Measurements from ENCODE around the gene SLC26A1. TPM values are rescaled to one million over a fixed set of nuclear protein-coding genes. Genes with fewer than 3 reads are reported as not detected.

SLC26A1 gene
- polyA plus RNA-seq, 3 donors from 2014 or later = 0.52 to 0.77 TPM; not detected in 1

DNA sequence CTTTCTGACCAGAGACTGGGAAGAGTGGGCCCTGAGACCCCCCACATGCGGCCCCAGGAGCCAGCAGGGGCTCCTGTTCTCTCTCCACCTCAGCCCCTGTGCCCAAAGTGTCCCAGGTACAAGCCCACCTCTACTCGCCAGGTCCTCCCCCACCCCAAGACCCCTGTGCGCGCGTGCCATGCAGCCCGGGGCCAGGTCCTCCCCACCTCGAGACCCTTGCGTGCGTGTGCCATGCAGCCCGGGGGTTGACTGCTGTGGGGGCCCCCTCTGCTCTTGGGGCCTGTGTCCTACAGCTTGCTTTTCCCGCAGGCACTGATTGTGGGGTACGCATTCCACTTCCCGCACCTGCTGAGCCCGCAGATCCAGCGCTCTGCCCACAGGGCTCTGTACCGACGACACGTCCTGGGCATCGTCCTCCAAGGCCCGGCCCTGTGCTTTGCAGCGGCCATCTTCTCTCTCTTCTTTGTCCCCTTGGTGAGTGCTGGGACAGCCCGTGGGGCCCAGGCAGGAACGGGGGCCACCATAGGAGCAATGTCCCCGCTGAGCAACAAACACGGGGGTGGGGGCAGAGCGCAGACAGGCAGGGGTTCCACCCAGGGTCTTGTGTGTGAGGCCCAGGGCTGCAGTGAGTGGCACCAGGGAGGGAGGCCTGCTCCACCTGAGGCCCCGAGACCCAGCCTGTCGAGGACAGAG lies 40.2 kb downstream of the SLC26A1 start:
- Mint-ChIP-seq H3K27me3 (ENCODE audit: low read depth in 3 of 3) (peaks cover 2 to 7% (median 3%) of the 10 kb centered on the region in 3 donors), H3K4me1 (no peaks in the 10 kb centered on the region), H3K9me3 (no peaks in the 10 kb centered on the region), H3K27ac (no peak overlapping the region), H3K36me3 (peaks cover 0 to 10% (median 3%) of the 10 kb centered on the region in 3 donors), H3K4me3 (no peak overlapping the region)
- no peak for DNase-seq

DNA sequence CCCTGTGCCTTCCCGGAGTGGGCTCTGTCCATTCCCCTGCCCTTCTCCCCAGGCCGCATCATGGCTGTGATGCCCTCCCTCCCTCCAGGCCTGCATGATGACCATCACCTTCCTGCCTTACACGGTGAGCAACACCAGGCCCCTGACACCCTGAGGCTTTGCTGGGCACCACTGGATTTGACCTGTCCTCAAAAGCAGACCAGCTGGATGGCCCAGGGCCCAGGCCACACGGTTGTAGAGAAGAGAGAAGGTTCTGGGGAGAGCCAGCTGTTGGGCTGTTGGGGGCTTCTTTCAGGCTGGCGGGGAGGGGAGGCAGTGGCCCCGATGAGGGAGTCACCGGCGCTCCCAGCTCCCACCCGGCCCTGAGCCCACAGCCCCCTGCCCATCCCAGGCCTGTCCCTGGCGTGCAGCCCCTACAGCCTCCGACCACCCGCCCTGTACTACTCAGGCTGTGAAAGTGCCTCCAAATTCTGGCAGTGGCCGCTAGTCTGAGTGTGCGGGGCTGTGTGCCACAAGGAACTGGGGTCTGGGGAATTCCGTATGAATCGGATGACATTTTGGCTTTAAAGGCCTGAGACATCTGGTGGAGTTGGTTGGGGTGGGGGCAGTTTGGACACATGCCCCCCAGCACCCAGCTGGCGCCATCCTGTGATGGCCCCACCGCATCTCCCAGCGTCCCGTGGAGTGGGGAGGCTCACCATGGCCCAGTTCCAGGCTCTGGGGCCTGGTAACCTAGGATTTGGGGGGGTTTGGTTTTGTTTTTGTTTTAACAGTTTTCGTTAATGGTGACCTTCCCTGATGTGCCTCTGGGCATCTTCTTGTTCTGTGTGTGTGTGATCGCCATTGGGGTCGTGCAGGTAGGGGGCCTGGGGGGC lies 41.4 kb downstream of the SLC26A1 start:
- no peak overlapping the region for H3K27ac Mint-ChIP-seq

DNA sequence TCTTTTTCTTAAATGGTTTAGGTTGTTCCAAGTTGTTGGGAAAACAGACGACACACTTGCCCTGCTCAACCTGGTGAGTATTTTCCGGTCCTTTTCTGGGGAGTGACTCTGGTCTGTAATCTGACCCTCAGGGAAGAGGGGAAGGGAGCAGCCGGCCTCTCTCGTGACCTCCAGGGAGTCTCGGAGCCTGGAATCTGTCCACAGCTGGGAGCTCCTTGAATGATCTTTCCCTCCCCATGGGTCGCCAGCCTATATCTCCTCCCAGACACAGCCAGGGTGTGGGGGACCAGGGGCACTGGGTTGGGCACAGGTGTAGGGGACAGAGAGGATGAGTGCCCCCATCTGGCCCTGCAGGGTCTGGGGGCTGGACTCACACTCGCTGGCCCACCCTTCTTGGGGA lies 42.0 kb downstream of the SLC26A1 start:
- Mint-ChIP-seq H3K27ac (no peak overlapping the region), H3K36me3 (peaks cover 0 to 7% (median 3%) of the 10 kb centered on the region in 3 donors), H3K4me3 (no peak overlapping the region), H3K4me1 (no peaks in the 10 kb centered on the region), H3K9me3 (no peaks in the 10 kb centered on the region), H3K27me3 (ENCODE audit: low read depth in 3 of 3) (peaks cover 2 to 4% (median 3%) of the 10 kb centered on the region in 3 donors)
- no peak for DNase-seq

More for the DNA sequence above, 41.4 kb downstream of the SLC26A1 start:
- Mint-ChIP-seq H3K4me1 (no peaks in the 10 kb centered on the region), H3K9me3 (no peaks in the 10 kb centered on the region), H3K4me3 (no peak overlapping the region), H3K27me3 (ENCODE audit: low read depth in 3 of 3) (peaks cover 2 to 4% (median 3%) of the 10 kb centered on the region in 3 donors), H3K36me3 (peaks cover 0 to 10% (median 3%) of the 10 kb centered on the region in 3 donors)
- DNase-seq = no peak

DNA sequence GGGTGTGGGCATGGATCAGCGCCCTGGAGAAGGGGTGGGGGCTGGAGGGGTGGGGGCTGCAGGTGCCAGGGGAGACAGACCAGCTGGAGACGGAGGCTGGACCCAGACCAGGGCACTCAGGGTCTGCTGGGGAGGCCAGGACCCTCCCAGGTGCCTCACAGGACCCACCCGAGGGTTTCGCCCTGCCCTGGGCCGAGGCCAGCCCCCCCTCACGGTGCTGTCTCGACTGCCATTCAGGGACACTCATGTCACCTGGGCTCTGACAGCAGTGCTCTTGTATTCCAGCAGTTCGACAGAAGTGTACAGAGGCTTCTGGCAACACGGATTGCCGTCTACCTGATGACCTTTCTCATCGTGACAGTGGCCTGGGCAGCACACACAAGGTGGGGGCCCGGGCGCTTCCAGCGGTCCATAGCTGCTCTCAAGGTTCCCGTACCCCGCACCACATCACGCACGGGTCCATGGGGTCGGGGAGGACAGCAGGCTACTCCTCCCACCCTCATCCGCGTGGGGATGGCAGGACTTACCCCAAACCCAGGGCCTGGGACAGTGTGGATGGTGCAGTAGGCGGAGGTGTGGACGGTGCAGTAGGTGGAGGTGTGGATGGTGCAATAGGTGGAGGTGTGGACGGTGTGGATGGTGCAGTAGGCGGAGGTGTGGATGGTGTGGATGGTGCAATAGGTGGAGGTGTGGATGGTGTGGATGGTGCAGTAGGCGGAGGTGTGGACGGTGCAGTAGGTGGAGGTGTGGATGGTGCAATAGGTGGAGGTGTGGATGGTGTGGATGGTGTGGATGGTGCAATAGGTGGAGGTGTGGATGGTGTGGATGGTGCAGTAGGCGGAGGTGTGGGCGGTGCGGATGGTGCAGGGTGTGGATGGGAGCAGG lies 42.8 kb downstream of the SLC26A1 start:
- Mint-ChIP-seq H3K9me3 (no peaks in the 10 kb centered on the region), H3K27ac (peak overlapping the region in 1 of 6 donors; percentile 48), H3K4me3 (no peak overlapping the region), H3K36me3 (peaks cover 0 to 8% (median 3%) of the 10 kb centered on the region in 3 donors), H3K27me3 (ENCODE audit: low read depth in 3 of 3) (peaks cover 3 to 5% (median 4%) of the 10 kb centered on the region in 3 donors), H3K4me1 (peaks cover 0 to 3% of the 10 kb centered on the region in 2 donors)
- DNase-seq = no peak

DNA sequence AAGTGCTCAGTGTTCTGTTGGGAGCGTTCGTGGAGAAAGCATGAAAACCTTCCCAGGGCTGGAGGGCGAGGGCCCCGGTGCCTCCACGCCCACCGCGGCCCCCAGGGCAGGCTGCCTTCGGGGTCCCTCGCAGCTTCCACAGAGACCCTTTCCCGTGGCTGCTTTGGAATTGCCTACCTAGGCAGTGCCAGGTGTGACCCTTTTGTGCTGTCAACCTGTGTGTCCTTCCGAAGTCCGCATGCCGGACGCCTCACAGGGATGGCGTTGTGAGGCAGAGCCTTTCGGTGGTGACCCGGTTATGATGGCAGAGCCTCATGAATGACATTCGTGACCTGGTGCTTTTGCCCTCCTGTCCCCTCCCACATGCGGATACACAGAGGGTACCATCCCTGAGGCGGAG lies 43.5 kb downstream of the SLC26A1 start:
- peak overlapping the region in 1 of 6 donors; percentile 48 for H3K27ac Mint-ChIP-seq
- H3K4me3 Mint-ChIP-seq = no peak overlapping the region

DNA sequence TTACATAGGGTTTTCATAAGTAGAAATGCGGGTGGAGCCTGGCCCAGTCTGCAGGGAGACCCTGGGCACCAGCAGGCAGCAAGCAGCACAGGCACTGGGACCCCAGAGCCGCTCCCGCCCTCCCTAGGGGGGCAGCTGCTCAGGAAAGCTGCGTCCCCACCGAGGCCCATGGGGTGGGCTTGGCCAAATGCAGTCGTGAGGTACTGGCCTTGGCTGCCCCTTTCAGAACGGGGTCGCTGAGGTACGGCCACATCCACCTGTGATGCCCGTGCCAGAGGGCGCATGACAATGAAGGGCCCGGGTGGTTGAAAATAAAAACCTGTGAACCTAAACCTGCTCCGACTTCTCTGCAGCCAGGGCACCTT lies 44.3 kb downstream of the SLC26A1 start:
- no peak for DNase-seq
- H3K27ac Mint-ChIP-seq = peak overlapping the region in 1 of 6 donors; percentile 24

More for the DNA sequence above, 43.5 kb downstream of the SLC26A1 start:
- peaks cover 0 to 9% (median under 1%) of the 10 kb centered on the region in 3 donors for H3K36me3 Mint-ChIP-seq
- H3K27me3 Mint-ChIP-seq (ENCODE audit: low read depth in 3 of 3) = peaks cover 3 to 5% (median 4%) of the 10 kb centered on the region in 3 donors
- peaks cover 0 to 5% of the 10 kb centered on the region in 2 donors for H3K4me1 Mint-ChIP-seq
- DNase-seq = no peak
- no peaks in the 10 kb centered on the region for H3K9me3 Mint-ChIP-seq

DNA sequence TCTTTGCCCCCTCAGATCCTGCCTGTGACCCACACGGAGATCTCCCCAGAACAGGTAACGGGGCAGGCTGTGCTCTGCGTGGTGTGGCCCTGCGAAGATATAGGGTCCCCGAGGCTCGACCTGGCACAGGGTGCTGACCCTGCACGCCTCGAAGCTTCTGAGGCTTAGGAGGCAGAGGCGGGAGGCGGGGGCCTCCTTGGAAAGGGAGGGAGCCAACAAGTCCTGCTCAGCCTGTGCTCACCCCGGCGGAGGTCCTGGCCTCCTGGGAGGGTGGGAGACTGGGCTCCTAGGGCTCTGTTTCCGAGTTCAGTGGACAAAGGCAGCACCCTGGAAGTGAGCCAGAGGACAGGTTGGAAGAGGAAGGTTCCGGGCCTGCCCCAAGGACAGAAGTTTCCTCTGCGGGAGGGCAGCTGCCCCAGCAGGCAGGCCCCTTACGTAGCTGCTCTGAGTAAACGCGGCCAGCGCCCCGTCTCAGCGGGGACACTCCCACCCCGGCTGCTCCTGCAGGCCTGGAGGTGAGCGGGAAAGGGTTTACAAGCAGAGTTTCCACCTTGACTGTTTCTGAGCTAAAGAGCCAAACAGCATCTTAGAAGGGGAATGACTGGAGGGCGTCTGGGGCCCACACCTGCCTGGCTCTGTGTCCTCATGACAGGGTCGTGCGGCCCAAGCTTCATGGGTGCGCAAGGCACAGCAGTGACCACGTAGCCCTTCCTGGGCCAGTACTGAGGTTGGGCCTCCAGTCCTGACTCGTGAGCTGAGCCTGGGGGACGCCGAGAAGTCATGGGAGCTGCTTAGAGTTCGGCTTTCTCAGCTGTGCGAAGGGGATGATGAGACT lies 44.9 kb downstream of the SLC26A1 start:
- peaks cover 0 to 5% (median 0%) of the 10 kb centered on the region in 3 donors for H3K36me3 Mint-ChIP-seq
- no peak overlapping the region for H3K27ac Mint-ChIP-seq
- H3K4me3 Mint-ChIP-seq = no peak overlapping the region
- peaks cover 0 to 5% of the 10 kb centered on the region in 2 donors for H3K4me1 Mint-ChIP-seq
- H3K27me3 Mint-ChIP-seq (ENCODE audit: low read depth in 3 of 3) = peaks cover 3 to 5% (median 4%) of the 10 kb centered on the region in 3 donors
- H3K9me3 Mint-ChIP-seq = no peaks in the 10 kb centered on the region
- no peak for DNase-seq

More for the DNA sequence above, 44.3 kb downstream of the SLC26A1 start:
- H3K4me3 Mint-ChIP-seq = no peak overlapping the region
- H3K27me3 Mint-ChIP-seq (ENCODE audit: low read depth in 3 of 3) = peaks cover 3 to 5% (median 4%) of the 10 kb centered on the region in 3 donors
- H3K9me3 Mint-ChIP-seq = no peaks in the 10 kb centered on the region
- peaks cover 0 to 5% (median 0%) of the 10 kb centered on the region in 3 donors for H3K36me3 Mint-ChIP-seq
- peaks cover 0 to 5% of the 10 kb centered on the region in 2 donors for H3K4me1 Mint-ChIP-seq

DNA sequence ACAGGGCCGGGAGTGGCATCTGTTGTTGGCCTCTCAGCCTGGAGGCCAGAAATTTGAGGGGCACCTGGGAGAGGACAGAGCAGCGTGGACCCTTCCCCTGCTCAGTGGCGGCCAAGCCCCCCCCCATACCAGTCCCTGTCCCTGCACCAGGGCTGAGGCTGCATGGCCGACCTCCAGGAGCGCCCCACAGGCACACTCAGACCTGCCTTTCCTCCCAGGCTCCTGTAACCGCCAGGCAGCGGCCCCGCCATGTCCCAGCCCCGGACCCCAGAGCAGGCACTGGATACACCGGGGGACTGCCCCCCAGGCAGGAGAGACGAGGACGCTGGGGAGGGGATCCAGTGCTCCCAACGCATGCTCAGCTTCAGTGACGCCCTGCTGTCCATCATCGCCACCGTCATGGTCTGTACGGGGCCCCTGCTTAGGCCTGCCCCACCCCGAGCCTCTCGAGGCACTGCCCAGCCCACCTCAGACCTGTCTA lies 45.7 kb downstream of the SLC26A1 start:
- Mint-ChIP-seq H3K36me3 (peaks cover 0 to 5% (median 2%) of the 10 kb centered on the region in 3 donors), H3K27ac (no peak overlapping the region), H3K27me3 (ENCODE audit: low read depth in 3 of 3) (peaks cover 3 to 5% (median 3%) of the 10 kb centered on the region in 3 donors), H3K4me1 (peaks cover 0 to 5% of the 10 kb centered on the region in 2 donors), H3K9me3 (no peaks in the 10 kb centered on the region), H3K4me3 (no peak overlapping the region)
- DNase-seq = no peak

DNA sequence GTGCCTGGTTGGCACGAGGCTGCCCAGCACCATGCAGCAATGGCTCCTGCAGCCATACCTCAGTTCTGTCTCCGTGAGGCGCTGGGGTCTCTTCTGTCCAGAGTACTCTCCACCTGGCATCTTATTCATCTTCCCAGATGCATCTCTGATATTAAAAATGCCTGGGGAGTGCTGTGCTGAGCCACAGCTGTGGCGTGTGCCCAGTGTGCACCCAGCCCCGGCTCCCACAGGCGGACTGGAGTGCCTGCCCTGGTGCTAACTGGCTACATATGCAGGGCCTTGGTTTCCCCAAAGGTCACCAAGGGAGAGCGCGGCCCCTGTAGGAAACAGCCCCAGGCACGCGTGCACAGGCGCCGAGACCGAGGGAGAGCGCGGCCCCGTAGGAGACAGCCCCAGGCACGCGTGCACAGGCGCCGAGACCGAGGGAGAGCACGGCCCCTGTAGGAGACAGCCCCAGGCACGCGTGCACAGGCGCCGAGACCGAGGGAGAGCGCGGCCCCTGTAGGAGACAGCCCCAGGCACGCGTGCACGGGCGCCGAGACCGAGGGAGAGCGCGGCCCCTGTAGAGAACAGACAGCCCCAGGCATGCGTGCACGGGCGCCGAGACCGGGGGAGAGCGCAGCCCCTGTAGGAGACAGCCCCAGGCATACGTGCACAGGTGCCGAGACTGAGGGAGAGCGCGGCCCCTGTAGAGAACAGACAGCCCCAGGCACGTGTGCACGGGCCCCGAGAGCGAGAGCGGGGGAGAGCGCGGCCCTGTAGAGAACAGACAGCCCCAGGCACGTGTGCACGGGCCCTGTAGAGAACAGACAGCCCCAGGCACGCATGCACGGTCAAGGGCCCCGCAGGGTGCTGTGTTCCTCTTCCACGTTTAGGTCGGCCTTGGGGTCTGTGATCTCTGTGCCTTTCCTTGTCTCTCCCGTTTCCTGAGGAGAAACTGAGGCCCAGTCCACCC lies 46.4 kb downstream of the SLC26A1 start:
- no peak overlapping the region for H3K4me3 Mint-ChIP-seq
- peaks cover 0 to 5% of the 10 kb centered on the region in 2 donors for H3K4me1 Mint-ChIP-seq
- H3K36me3 Mint-ChIP-seq = peaks cover 0 to 5% (median 2%) of the 10 kb centered on the region in 3 donors
- H3K27ac Mint-ChIP-seq = no peak overlapping the region
- no peak for DNase-seq
- no peaks in the 10 kb centered on the region for H3K9me3 Mint-ChIP-seq
- peaks cover 0 to 5% (median 3%) of the 10 kb centered on the region in 3 donors for H3K27me3 Mint-ChIP-seq (ENCODE audit: low read depth in 3 of 3)

DNA sequence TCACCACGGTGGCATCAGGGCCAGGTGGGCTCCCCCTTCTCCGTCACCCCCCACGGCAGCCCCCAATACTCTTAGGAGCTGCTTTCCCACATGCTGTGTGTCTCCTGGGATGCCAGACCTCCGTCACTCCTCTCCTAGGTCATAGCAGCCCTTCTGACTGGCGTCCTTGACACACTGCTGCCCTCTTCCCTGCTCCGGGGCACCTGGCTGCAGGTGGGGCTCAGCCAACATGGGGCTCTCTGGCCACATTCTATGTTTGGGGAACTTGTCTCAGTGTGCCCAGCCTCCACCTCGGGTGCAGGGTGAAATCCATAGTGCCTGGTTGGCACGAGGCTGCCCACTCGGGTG lies 47.1 kb downstream of the SLC26A1 start:
- H3K4me3 Mint-ChIP-seq = no peak overlapping the region
- H3K36me3 Mint-ChIP-seq = peaks cover 0 to 5% (median 2%) of the 10 kb centered on the region in 3 donors
- H3K9me3 Mint-ChIP-seq = no peaks in the 10 kb centered on the region
- peaks cover 0 to 5% (median 3%) of the 10 kb centered on the region in 3 donors for H3K27me3 Mint-ChIP-seq (ENCODE audit: low read depth in 3 of 3)
- no peak overlapping the region for H3K27ac Mint-ChIP-seq
- peaks cover 0 to 5% of the 10 kb centered on the region in 2 donors for H3K4me1 Mint-ChIP-seq
- DNase-seq = no peak

DNA sequence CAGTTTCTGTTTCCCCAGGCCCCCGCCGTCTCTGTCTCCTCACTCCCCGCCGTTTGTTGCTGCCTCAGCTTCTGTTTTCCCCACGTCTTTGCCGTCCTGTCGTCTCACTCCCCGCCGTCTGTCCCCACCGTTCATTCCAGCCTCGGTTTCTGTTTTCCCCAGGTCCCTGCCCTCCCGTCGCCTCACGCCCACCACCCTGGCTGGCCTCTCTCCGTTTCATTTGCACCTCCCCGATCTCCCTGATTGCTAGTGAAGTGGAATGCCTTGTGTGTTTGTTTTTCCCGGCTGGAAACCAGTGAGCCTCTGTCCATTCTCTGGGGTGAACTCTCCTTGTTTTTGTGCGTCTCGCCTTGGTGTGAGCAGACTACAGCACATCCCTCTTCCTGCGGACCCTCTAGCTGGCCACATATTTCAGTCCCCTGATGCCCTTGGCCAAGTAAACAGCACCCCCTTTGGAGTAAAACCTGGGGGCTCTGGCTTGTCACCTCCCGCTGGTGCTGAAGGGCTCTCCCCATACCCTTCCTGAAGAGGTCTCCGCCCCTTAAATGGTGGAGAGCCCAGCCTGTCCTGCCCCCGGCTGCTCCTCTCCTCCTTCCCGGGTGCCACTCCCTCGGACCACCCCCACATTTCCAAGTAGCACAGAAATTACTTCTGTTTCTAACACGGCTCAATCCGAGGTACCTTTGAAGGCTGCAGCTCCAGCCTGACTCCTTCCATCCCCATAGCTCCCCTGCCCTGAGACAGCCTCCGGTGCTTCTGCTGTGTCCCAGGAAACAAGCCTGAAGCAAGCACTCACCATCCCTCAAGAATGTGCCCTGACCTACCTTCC lies 47.7 kb downstream of the SLC26A1 start:
- H3K9me3 Mint-ChIP-seq = no peaks in the 10 kb centered on the region
- peaks cover 0 to 5% (median 2%) of the 10 kb centered on the region in 3 donors for H3K36me3 Mint-ChIP-seq
- no peak for DNase-seq
- H3K27ac Mint-ChIP-seq = no peak overlapping the region
- H3K4me1 Mint-ChIP-seq = peaks cover 0 to 5% of the 10 kb centered on the region in 2 donors
- peaks cover 0 to 5% (median 2%) of the 10 kb centered on the region in 3 donors for H3K27me3 Mint-ChIP-seq (ENCODE audit: low read depth in 3 of 3)
- H3K4me3 Mint-ChIP-seq = no peak overlapping the region

Measured in immature natural killer cell (primary cell).